GM20000 (cell line): Measurements from ENCODE around the gene PANK2.
A peak's percentile ranks its signal among the peaks of the same experiment; 100 is the strongest.

Source experiments
- DNase-seq: peaks from one replicate; pipeline ENCODE4 v3.0.0; 2012; ENCODE audit warnings: low spot score
- CTCF ChIP-seq: IDR thresholded peaks from 2 replicates; pipeline ENCODE4 v1.5.1; 2012; ENCODE audit warnings: mild to moderate bottlenecking, control low read depth; ENCODE audit errors: extremely low read depth, missing control alignments

The PANK2 gene

GRCh38 chr20:3887876-3888620, 1.1 kb upstream of the PANK2 start:
- no peak for DNase-seq
- no peak for TF ChIP-seq CTCF

- no peak for TF ChIP-seq CTCF
- DNase-seq: peak; percentile 62
Measured at GRCh38 chr20:3889489-3890397, 556 bp downstream of the PANK2 start.

- no peak for DNase-seq
- no peak for TF ChIP-seq CTCF
Measured at GRCh38 chr20:3890398-3890751, 1.2 kb downstream of the PANK2 start.

- TF ChIP-seq CTCF: no peak
- DNase-seq: no peak
Measured at GRCh38 chr20:3890999-3891929, 2.1 kb downstream of the PANK2 start.

GRCh38 chr20:3894796-3895195, 5.6 kb downstream of the PANK2 start:
- TF ChIP-seq CTCF: no peak
- DNase-seq: no peak

GRCh38 chr20:3896302-3896701, 7.1 kb downstream of the PANK2 start:
- DNase-seq: no peak
- TF ChIP-seq CTCF: no peak
